ENCODE data around the gene CYP4F12. TPM values are rescaled to one million over a fixed set of nuclear protein-coding genes. Genes with fewer than 3 reads are reported as not detected.

CYP4F12 gene
- total RNA-seq, 2 donors from 2014 or later, result 3.1 to 4.3 TPM

- H3K27me3 ChIP-seq, result no peaks in the 10 kb centered on the region
- no peak within 1 kb of the TSS for H3K4me3 ChIP-seq
- H3K4me1 ChIP-seq, result no peaks in the 10 kb centered on the region
- DNase-seq (ENCODE audit: low spot score), result no peak
- no peaks in the 10 kb centered on the region for H3K9me3 ChIP-seq
- H3K27ac ChIP-seq, result no peak within 1 kb of the TSS
- TF ChIP-seq, protein P1, sequence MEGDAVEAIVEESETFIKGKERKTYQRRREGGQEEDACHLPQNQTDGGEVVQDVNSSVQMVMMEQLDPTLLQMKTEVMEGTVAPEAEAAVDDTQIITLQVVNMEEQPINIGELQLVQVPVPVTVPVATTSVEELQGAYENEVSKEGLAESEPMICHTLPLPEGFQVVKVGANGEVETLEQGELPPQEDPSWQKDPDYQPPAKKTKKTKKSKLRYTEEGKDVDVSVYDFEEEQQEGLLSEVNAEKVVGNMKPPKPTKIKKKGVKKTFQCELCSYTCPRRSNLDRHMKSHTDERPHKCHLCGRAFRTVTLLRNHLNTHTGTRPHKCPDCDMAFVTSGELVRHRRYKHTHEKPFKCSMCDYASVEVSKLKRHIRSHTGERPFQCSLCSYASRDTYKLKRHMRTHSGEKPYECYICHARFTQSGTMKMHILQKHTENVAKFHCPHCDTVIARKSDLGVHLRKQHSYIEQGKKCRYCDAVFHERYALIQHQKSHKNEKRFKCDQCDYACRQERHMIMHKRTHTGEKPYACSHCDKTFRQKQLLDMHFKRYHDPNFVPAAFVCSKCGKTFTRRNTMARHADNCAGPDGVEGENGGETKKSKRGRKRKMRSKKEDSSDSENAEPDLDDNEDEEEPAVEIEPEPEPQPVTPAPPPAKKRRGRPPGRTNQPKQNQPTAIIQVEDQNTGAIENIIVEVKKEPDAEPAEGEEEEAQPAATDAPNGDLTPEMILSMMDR (IDR thresholded peaks at IDR 0.05), result no peak
- H3K36me3 ChIP-seq, result no peaks in the 10 kb centered on the region
These were observed 32.5 kb upstream of the CYP4F12 start, which contains the start of gene CYP4F3 for GRCh38 chr19:15640294-15640903. TSS of gene CYP4F3 (plus strand) at chr19:15640897. CDS start at chr19:15641416, 519 bp downstream.

DNA sequence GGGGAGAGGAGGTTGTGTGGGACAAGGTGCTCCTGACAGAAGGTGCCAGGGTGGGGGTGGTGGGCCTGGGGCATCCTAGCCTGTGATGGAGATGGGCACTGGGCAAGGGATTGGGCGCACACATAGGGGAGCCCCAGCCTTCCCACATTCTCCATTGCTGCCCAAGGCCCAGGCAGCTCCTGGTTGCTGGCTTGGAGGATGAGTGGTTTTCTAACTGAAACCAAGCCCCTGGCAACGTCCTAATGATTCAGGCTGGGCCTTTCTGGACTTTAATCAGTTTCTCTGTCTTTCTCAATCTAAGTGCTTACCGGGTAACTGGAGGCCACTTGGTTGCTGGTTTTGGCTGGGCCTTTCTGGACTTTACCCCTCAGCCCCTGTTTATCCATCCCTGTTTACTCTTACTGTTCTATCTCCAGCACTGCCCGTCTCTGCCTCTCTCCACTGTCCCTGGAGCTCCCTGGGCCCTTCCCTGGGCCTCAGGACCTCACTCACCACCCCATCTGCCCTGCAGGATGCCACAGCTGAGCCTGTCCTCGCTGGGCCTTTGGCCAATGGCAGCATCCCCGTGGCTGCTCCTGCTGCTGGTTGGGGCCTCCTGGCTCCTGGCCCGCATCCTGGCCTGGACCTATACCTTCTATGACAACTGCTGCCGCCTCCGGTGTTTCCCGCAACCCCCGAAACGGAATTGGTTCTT is 31.8 kb upstream of the CYP4F12 start:
- H3K27ac ChIP-seq, result no peak overlapping the region
- H3K4me3 ChIP-seq, result no peak overlapping the region
- H3K9me3 ChIP-seq, result no peaks in the 10 kb centered on the region
- TF ChIP-seq, protein P1 (IDR thresholded peaks at IDR 0.05), result no peak
- H3K27me3 ChIP-seq, result no peaks in the 10 kb centered on the region
- no peaks in the 10 kb centered on the region for H3K36me3 ChIP-seq
- no peak for DNase-seq (ENCODE audit: low spot score)
- no peaks in the 10 kb centered on the region for H3K4me1 ChIP-seq

DNA sequence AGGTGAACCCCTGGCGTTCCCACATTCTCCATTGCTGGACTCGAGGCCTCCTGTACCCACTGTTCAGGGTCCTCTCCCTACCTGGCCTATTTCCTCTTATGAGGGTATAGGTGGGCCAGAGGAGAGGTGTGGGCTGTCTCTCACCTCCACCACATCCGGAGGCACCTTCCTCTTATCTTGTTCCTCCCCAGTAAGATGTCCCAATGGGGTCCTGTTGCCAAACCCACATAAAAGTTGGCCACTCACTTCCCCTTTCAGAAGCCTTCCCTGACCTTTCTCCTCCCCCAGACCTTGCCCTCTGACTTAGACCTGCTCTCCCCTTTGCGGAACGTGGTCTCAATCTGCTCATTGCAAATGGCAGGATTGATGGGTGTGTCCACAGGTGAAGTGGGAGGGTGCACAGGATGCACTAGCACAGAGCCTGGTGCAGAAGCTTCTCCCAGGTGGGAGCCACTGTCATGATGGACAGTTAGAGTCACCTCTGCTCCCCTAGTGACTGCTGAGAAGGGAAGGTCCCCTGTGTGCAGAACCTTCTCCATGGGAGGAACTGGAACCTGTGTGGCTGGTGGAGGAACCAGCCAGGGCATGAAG is 30.9 kb upstream of the CYP4F12 start:
- Histone ChIP-seq H3K27ac (no peak overlapping the region), H3K36me3 (no peaks in the 10 kb centered on the region), H3K9me3 (no peaks in the 10 kb centered on the region), H3K4me1 (no peaks in the 10 kb centered on the region), H3K4me3 (no peak overlapping the region), H3K27me3 (no peaks in the 10 kb centered on the region)
- TF ChIP-seq, protein P1 (IDR thresholded peaks at IDR 0.05), result no peak
- DNase-seq (ENCODE audit: low spot score), result no peak

DNA sequence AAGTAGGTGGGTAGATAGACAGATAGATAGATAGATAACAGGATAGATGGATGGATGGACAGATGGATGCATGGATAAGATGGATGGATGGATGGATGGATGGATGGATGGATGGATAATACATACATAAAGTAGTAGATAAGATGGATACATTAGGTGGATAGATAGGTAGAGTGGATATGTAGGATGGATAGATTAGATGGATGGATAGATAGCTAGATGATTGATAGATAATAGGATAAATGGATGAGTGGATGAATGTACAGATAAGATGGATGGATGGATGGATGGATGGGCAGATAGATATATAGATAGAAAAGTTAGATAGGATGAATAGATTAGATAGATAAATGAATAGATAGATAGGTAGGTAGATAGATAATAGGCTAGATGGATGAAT is 30.1 kb upstream of the CYP4F12 start:
- no peaks in the 10 kb centered on the region for H3K27me3 ChIP-seq
- no peak overlapping the region for H3K27ac ChIP-seq
- H3K4me1 ChIP-seq, result no peaks in the 10 kb centered on the region
- TF ChIP-seq, protein P1 (IDR thresholded peaks at IDR 0.05), result no peak
- no peak overlapping the region for H3K4me3 ChIP-seq
- DNase-seq (ENCODE audit: low spot score), result no peak
- H3K9me3 ChIP-seq, result no peaks in the 10 kb centered on the region
- H3K36me3 ChIP-seq, result no peaks in the 10 kb centered on the region

DNA sequence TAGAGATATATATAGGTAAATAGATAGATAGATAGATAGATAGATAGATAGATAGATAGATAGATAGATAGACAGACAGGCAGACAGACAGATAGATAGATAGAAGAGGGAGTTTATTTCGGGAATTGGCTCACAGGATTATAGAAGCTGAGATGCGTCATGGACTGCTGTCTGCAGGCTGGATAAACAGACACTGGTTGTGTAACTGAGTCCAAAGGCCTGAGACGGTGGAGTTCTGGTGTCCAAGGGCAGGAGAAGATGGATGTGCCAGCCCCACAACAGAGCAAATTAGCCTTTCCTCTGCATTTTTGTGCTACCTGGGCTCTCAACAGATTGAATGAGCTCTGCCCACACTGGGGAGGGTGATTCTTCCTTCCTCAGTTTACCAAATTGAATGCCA is 29.5 kb upstream of the CYP4F12 start:
- Histone ChIP-seq H3K4me1 (no peaks in the 10 kb centered on the region), H3K9me3 (no peaks in the 10 kb centered on the region), H3K4me3 (no peak overlapping the region), H3K27ac (no peak overlapping the region), H3K36me3 (no peaks in the 10 kb centered on the region), H3K27me3 (no peaks in the 10 kb centered on the region)
- no peak for DNase-seq (ENCODE audit: low spot score)
- TF ChIP-seq, protein P1 (IDR thresholded peaks at IDR 0.05), result no peak

All from right atrium auricular region (tissue), 2 donors.